AG04450 (cell line): ENCODE data around the gene EFCAB6. TPM values are rescaled to one million over a fixed set of nuclear protein-coding genes. Genes with fewer than 3 reads are reported as not detected.
A peak's percentile ranks its signal among the peaks of the same experiment; 100 is the strongest.

Experiments
- CTCF ChIA-PET: fragments of 300-600, 350-600 bp; formaldehyde crosslinking; extraction: SDS; loops from one replicate; lab custom pipeline; 2022; ENCODE audit warnings: antibody characterized with exemption, inconsistent platforms; lab: Charles Lee
- POLR2A ChIA-PET: fragments of 350-600 bp; formaldehyde crosslinking; extraction: SDS; loops from one replicate; lab custom pipeline; 2021; ENCODE audit warnings: antibody characterized with exemption, inconsistent platforms; lab: Yijun Ruan, JAX
- DNase-seq: peaks from one replicate; pipeline ENCODE4 v3.0.0-alpha.2; 2011; ENCODE audit warnings: low read depth, low spot score
- H3K27ac ChIP-seq: one replicate; pipeline ENCODE4 v1.5.1; 2012; ENCODE audit warnings: low read depth, low read length, control low read depth
- H3K27me3 ChIP-seq: one replicate; pipeline ENCODE4 v1.6.0; 2012; ENCODE audit warnings: low read length; ENCODE audit not compliant: control insufficient read depth, insufficient read depth
- H3K4me3 ChIP-seq: 2 replicates; pipeline ENCODE4 v1.5.1; 2011; ENCODE audit warnings: mild to moderate bottlenecking, low read depth, low read length, control low read depth
- H3K9me3 ChIP-seq: 2 replicates; pipeline ENCODE4 v1.5.1; 2012; ENCODE audit warnings: low read length; ENCODE audit not compliant: control insufficient read depth, insufficient read depth
- CTCF ChIP-seq: IDR thresholded peaks from 2 replicates; pipeline ENCODE4 v1.5.1; 2011; ENCODE audit warnings: low read depth, low read length, control low read depth, inconsistent platforms
- polyA plus RNA-seq: library from polyadenylated mRNA; depleted of rRNA; stranded (reverse); fragments of >200 nt; gene quantifications from 2 replicates; pipeline ENCODE4 v1.2.3, GENCODE V29; 2011

EFCAB6 gene
- polyA plus RNA-seq, 1 experiment: 1.4 TPM

DNA sequence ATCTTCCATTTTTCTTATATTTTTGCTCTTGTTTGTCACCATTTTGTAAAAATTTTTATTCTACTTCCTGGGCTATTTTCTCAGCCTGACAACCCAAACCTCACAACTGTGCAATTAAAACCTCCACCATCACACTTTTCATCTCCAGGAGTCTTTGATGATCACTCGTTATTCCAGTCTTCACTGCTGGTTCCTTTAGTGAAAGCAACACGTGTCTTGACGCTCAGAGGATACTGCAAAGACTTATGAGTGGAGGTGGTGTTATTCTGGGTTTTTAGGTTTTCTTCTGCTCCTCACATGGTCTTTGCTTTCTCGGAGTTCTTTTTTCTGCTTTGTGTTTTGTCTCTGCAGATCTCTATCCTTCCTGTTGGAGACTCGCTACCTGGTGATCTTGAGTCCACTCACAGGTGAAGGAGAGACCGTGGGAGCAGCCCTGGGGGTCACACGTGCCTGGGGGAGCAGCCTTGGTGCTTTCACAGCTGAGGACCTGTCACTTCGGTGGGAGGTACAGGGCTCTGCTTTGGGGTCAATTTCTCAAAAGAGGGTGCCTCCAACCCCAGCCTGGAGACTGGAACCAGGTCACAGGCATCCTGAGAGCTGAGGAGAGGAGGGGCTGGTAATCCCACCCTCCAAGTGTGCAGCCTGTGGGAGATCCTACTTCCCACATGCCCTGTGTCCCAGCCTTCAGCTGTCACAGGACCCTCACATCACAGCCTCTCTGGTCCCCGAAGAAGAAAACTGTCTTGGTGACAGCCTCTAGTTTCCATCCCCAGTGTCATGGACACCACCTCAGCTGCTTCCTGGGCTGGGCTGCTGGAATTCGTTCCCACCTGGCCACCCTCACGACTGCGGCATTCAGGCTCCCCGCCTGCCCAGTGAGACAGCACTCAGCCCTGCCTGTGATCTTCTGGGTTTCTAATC is 39.2 kb upstream of the EFCAB6 start:
- H3K4me3 ChIP-seq: no peak overlapping the region
- no peaks in the 10 kb centered on the region for H3K9me3 ChIP-seq
- no peak for DNase-seq
- no peak for TF ChIP-seq CTCF
- CTCF ChIA-PET: no interaction called here
- H3K27ac ChIP-seq: no peak overlapping the region
- peaks cover 16% of the 10 kb centered on the region for H3K27me3 ChIP-seq
- POLR2A ChIA-PET: no interaction called here

DNA sequence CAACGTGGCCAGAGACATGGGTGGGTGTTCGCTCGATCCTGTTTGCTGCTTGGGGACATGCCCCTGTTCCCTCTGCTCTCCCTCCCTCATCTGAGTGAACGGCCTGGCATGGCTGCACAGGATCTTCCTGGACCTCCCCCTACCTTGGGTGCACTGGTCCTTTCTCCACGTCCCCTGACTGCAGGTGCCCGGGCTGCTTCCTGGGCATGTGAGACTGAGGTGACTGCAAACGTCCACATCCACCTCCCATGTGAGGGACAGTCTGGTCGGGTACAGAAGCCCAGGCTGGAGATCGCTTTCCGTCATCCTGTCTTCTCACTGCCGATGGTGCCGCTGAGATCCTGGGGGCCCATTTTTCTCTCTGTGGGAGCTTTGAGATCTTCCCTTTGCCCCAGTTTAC is 38.4 kb upstream of the EFCAB6 start:
- no peak overlapping the region for H3K27ac ChIP-seq
- ChIA-PET POLR2A (no interaction called here), CTCF (no interaction called here)
- no peaks in the 10 kb centered on the region for H3K9me3 ChIP-seq
- DNase-seq: no peak
- no peak overlapping the region for H3K4me3 ChIP-seq
- TF ChIP-seq CTCF: no peak
- H3K27me3 ChIP-seq: peaks cover 17% of the 10 kb centered on the region

- Histone ChIP-seq H3K4me3 (no peak overlapping the region), H3K27ac (no peak overlapping the region), H3K9me3 (no peaks in the 10 kb centered on the region; the same call in 1 of the 2 replicates), H3K27me3 (peaks cover 20% of the 10 kb centered on the region)
- no peak for TF ChIP-seq CTCF
- CTCF ChIA-PET: interaction anchor here (0.7 to 1.8 kb wide), 2 partner anchors 23 to 179 kb away, joined by 3 to 7 read pairs; no protein-coding TSS in a partner anchor
- DNase-seq: no peak
- POLR2A ChIA-PET: no interaction called here
Measured at GRCh38 chr22:43849731-43850130, 37.6 kb upstream of the EFCAB6 start.

- Histone ChIP-seq H3K27ac (no peak overlapping the region), H3K4me3 (no peak overlapping the region), H3K27me3 (peaks cover 16% of the 10 kb centered on the region), H3K9me3 (no peaks in the 10 kb centered on the region; the same call in 1 of the 2 replicates)
- ChIA-PET CTCF (interaction anchor here (0.7 to 1.8 kb wide), 3 partner anchors 10 to 461 kb away, joined by 3 to 7 read pairs (median 3); no protein-coding TSS in a partner anchor), POLR2A (interaction anchor here (0.6 kb wide), 1 partner anchor 9 kb away, joined by 3 read pairs; no protein-coding TSS in a partner anchor)
- DNase-seq: no peak
- TF ChIP-seq CTCF: peak; percentile 63
Measured at GRCh38 chr22:43848366-43849171, 36.5 kb upstream of the EFCAB6 start.
